ENCODE data around the gene HOXD10.

Gene HOXD10

DNA sequence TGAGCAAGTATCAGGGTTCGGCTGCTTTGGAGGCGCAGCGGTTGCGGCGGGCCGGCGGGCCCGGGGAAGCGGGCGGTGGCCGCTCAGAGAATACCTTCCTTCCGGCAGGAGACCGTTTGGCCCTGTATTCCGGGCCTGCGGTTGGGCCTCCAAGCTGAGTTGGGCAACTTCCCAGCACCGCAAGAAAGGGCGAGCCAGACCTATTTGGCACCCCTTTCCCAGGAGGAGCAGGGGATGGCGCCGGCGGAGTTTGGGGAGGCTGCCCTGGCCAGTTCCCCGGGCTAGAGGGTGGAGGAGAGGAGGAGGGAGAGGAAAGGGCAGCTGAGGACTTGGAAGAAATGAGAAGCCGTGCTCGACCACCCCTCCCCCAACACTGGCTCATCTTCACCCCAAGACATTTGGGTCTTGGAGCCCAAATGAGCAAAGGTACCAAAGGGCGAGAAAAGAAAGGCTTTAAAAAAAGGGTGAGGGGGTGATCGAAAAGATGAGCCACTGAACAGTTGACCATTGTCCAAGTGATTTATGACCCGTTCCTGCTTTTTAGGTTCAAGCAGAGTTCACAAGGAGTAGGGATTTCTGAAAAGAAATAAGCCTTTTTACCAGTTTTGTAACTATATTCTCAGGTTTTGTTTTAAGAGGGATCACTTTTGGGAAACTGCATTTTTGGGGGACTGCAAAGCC, 48.9 kb downstream of the HOXD10 start:
- no peak for DNase-seq

DNA sequence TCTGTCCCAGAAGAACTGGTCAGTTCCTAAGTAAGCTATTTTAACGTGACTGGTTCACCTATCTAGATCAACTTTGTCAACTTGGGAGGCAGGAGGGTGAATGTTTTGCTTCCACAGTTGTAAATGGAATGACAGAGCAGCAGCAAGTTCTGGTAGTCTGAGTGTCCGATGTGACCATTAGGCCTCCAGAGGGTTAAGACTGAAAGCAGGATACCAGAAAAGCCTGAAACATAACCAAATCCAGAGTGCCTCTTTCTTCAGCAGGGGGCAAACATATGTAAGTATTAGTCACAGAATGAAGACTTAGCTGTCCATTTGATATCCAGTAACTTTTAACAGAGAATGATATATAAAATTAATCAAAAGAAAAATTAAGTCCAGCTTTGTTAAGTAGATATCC, 49.7 kb downstream of the HOXD10 start:
- DNase-seq = no peak

DNA sequence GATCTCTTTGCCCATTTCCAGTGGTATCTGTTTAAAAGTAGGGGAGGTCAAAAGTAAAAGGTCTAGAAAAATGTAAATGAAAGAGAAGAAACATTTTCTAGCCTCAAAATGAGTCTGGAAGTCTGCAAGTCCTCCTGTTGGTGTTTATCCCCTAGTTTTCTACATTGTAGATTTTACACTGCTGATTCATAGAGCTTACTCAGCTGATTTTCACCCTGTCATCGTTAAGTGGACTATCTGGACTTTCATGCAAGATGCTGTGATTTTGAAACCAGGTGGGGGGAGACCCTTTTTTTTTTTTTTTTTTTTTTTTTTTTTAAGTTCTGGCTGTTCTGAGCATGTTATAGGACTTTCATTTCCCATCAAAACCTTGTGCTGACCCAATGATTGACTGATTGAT, 50.8 kb downstream of the HOXD10 start:
- DNase-seq = no peak

DNA sequence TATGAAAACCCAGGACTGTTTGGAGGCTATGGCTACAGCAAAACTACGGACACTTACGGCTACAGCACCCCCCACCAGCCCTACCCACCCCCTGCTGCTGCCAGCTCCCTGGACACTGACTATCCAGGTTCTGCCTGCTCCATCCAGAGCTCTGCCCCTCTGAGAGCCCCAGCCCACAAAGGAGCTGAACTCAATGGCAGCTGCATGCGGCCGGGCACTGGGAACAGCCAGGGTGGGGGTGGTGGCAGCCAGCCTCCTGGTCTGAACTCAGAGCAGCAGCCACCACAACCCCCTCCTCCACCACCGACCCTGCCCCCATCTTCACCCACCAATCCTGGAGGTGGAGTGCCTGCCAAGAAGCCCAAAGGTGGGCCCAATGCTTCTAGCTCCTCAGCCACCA, 52.6 kb downstream of the HOXD10 start:
- no peak for DNase-seq
